Measurements from ENCODE around the gene CCDC17. TPM values are rescaled to one million over a fixed set of nuclear protein-coding genes. Genes with fewer than 3 reads are reported as not detected.

CCDC17 gene
- total RNA-seq, 1 donor from 2014 or later = 5.6 TPM

- no peaks in the 10 kb centered on the region for H3K9me3 Mint-ChIP-seq
- H3K27me3 Mint-ChIP-seq (ENCODE audit: low read depth) = no peaks in the 10 kb centered on the region
- no peak for DNase-seq (ENCODE audit: low spot score in 2 of 2, unreplicated experiment in 2 of 2)
- TF ChIP-seq CTCF (IDR thresholded peaks at IDR 0.05; ENCODE audit: unreplicated experiment) = no peak
- H3K4me1 Mint-ChIP-seq = no peaks in the 10 kb centered on the region
- peaks cover 18% of the 10 kb centered on the region for H3K36me3 Mint-ChIP-seq
- no peak overlapping the region for H3K27ac Mint-ChIP-seq
- H3K4me3 Mint-ChIP-seq = no peak overlapping the region
Observed at GRCh38 chr1:45640293-45640692, 16.4 kb upstream of the CCDC17 start.

GRCh38 chr1:45635211-45635610 is 11.4 kb upstream of the CCDC17 start:
- Mint-ChIP-seq H3K9me3 (no peaks in the 10 kb centered on the region), H3K36me3 (peaks cover 23% of the 10 kb centered on the region), H3K4me1 (no peaks in the 10 kb centered on the region), H3K27ac (no peak overlapping the region), H3K27me3 (ENCODE audit: low read depth) (no peaks in the 10 kb centered on the region), H3K4me3 (no peak overlapping the region)
- no peak for TF ChIP-seq CTCF (IDR thresholded peaks at IDR 0.05; ENCODE audit: unreplicated experiment)
- no peak for DNase-seq (ENCODE audit: low spot score in 2 of 2, unreplicated experiment in 2 of 2)

- no peak for TF ChIP-seq CTCF (IDR thresholded peaks at IDR 0.05; ENCODE audit: unreplicated experiment)
- Mint-ChIP-seq H3K4me1 (no peaks in the 10 kb centered on the region), H3K4me3 (no peak overlapping the region), H3K27me3 (ENCODE audit: low read depth) (no peaks in the 10 kb centered on the region), H3K9me3 (no peaks in the 10 kb centered on the region), H3K27ac (no peak overlapping the region), H3K36me3 (peaks cover 41% of the 10 kb centered on the region)
- no peak for DNase-seq (ENCODE audit: low spot score in 2 of 2, unreplicated experiment in 2 of 2)
Observed at GRCh38 chr1:45630429-45630828, 6.6 kb upstream of the CCDC17 start.

- no peak for TF ChIP-seq CTCF (IDR thresholded peaks at IDR 0.05; ENCODE audit: unreplicated experiment)
- DNase-seq (ENCODE audit: low spot score in 2 of 2, unreplicated experiment in 2 of 2) = no peak
- Mint-ChIP-seq H3K9me3 (no peaks in the 10 kb centered on the region), H3K36me3 (peaks cover 46% of the 10 kb centered on the region), H3K4me3 (no peak overlapping the region), H3K4me1 (no peaks in the 10 kb centered on the region), H3K27ac (no peak overlapping the region), H3K27me3 (ENCODE audit: low read depth) (no peaks in the 10 kb centered on the region)
Observed at GRCh38 chr1:45629035-45629434, 5.2 kb upstream of the CCDC17 start.

- no peak overlapping the region for H3K27ac Mint-ChIP-seq
- no peak for TF ChIP-seq CTCF (IDR thresholded peaks at IDR 0.05; ENCODE audit: unreplicated experiment)
- no peaks in the 10 kb centered on the region for H3K4me1 Mint-ChIP-seq
- H3K9me3 Mint-ChIP-seq = no peaks in the 10 kb centered on the region
- H3K4me3 Mint-ChIP-seq = no peak overlapping the region
- H3K27me3 Mint-ChIP-seq (ENCODE audit: low read depth) = no peaks in the 10 kb centered on the region
- no peak for DNase-seq (ENCODE audit: low spot score in 2 of 2, unreplicated experiment in 2 of 2)
- H3K36me3 Mint-ChIP-seq = peaks cover 25% of the 10 kb centered on the region
Observed at GRCh38 chr1:45622524-45623394, 1.1 kb downstream of the CCDC17 start.
